NCI-H1048 (cell line): ENCODE data around the gene CCIN.

Experiments used
- DNase-seq: peaks from one replicate; lab custom pipeline; 2025; lab: John Stamatoyannopoulos, UW

CCIN gene

GRCh38 chr9:36140086-36141084, 28.8 kb upstream of the CCIN start:
- DNase-seq = no peak

- no peak for DNase-seq
Measured at GRCh38 chr9:36141288-36141687, 27.9 kb upstream of the CCIN start.

GRCh38 chr9:36141761-36142160, 27.4 kb upstream of the CCIN start:
- DNase-seq = no peak

DNA sequence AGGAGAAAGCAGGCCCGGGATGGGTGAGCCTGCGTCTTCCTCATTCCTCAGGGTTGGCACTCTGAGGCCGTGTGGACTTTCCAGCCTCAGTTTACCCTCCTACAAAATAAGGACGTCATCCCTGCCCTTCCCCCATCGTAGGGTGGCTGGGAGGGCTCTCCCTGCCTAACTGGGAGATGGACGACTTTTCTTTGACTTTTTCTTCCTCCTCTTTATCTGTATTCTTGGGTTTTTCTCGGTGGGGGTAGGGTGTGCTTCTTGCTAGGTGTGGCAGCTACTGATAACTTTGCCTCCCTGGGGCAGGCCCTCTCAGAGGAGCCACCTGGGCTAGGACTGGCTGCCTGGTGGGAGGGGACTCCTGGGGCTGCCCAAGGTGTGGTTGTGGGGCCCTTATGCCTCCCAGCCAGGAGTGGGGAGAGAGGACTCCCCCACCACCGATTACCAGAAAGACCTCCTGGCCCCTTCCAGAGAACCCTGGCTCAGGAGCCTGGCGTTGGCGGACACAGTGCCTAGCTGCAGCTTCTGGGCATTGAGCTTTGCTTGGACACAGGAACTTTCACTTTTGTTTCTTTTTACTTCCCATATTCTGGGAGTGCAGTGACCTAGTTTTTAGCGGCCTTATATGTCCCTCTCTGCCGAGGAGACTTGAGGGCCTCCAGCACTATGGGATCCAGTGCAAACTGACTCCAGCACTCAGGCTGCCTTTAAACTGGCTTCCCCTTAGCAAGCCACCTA, 26.5 kb upstream of the CCIN start:
- no peak for DNase-seq

DNA sequence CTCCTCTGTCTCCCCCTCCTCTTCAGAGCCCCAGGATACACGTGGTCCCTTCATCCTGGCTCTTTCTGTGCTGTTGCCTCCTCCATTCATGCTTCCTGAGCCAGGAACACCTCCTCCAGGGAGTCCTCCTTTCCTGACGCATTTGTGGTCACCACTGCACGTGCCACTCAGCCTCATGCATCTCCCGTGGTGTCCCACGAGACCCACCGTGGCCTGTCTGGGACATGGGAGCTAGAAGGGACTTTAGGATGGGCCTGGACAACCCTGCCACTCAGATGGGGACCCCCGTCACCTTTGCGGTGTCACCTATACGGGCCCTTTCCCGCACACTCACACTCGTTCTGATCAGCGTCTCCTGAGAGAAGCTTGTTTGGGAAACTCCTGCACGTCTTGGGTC, 25.9 kb upstream of the CCIN start:
- DNase-seq = no peak

GRCh38 chr9:36144309-36145232, 24.6 kb upstream of the CCIN start:
- DNase-seq = no peak

- no peak for DNase-seq
Measured at GRCh38 chr9:36145970-36146369, 23.2 kb upstream of the CCIN start.

- DNase-seq = no peak
Measured at GRCh38 chr9:36146651-36147050, 22.5 kb upstream of the CCIN start.

DNA sequence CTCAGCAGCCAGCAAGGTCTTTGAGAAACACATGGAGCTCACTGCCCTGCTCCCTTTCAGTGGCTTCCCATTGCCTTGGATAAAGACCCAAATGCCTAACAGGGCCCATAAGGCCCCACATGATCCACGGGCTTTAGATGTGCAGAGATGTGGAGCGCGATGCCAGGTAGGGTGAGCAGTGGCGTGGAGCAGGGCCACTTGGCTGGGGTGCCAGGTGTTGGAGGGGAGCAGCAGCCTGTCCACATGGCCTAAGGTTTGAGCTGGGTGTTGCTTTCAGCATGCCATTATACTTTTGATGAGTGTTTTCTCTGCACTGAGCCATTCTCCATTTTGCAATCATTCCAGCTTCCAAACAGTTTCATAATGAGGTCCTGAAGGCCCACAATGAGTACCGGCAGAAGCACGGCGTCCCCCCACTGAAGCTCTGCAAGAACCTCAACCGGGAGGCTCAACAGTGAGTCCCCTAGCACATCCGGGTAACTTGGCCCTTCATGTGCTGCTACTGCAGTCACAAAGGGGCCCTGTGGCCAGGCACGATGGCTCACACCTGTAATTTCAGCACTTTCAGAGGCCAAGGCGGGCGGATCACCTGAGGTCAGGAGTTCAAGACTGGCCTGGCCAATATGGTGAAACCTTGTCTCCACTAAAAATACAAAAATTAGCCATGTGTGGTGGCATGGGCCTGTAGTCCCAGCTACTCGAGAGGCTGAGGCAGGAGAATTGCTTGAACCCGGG, 21.6 kb upstream of the CCIN start:
- DNase-seq = no peak

GRCh38 chr9:36148311-36149051, 20.7 kb upstream of the CCIN start:
- no peak for DNase-seq

DNA sequence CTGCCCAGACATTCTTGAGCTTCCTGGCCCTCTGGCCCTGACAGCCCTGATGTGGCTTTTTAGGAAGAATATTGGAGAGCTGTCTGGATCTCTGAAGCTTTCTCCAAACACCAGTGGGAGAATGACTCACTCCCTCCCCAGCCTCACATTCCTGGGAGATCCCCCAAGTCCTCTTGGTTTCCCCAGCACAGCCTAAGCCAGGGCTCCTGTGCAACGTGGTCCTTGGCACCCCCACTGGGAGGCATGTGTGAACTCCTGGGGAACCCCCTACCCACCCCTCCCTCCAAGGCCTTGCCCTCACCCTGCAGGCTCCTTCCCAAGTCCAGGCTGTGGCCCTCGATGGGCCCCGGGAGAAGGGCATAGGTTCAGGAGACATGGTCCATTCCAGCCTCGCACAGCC, 20.0 kb upstream of the CCIN start:
- no peak for DNase-seq

- no peak for DNase-seq
Measured at GRCh38 chr9:36150574-36151315, 18.4 kb upstream of the CCIN start.

GRCh38 chr9:36151316-36152210, 17.6 kb upstream of the CCIN start:
- DNase-seq = no peak

- no peak for DNase-seq
Measured at GRCh38 chr9:36152741-36153438, 16.3 kb upstream of the CCIN start.

DNA sequence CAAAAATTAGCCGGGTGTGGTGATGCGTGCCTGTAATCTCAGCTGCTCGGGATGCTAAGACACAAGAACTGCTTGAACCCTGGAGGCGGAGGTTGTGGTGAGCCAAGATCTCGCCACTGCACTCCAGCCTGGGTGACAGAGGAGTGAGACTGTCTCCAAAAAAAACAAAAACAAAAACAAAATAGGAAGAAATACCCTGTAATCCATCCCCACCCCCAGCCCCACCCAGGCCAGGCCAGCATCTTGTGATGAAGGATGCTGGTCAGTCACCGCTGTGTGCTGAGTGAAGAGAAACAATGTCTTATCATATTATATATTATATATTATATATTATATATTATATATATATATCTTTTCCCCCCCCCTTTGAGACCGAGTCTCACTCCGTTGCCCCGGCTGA, 15.4 kb upstream of the CCIN start:
- DNase-seq = no peak

DNA sequence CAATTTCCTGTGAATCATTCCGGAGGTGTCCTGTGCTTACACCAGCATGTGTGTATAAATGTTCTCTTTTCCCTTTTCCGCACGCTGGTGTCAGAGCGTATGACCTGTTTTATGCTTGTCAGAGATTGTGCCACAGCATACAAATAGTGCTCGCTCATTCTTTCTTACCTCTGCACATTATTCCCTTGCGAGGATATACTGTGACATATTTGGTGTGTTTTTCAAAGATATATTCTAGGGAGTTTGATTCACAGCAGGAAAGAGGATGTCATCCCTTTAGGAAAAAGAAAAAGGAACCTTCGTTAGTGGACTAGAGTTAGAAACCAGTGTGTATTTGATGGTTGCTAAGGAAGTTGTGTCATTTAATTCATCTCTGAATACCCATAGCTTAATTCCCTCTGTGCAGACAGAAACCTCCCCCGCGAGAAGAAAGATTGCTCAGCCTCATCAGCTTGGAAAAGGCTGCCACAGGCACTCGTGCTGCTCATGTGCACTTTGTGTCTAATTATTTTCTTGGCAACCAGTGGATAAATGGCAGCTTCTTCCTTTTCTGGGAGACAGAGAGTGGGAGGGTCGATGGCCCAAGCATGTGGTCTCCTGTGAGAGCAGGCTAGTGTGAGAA, 14.7 kb upstream of the CCIN start:
- no peak for DNase-seq

- no peak for DNase-seq
Measured at GRCh38 chr9:36156116-36156515, 13.1 kb upstream of the CCIN start.

DNA sequence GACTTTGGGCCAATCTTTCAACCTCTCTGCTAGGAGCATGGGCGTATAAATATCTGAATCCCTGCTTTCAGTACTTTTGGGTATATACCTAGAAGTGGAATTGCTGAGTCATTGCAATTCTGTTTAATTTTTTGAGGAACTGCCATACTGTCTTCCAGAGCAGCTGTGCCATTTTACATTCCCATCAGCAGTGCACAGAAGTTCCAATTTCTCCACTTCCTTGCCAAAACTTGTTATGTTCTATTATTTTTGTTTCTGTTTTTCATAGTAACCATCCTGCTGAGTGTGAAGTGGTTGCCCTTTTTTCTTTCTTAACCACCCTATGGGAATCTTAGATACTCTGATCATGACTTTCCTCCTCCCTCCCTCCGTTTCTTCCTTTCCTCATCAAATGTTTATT, 11.1 kb upstream of the CCIN start:
- no peak for DNase-seq
